SU-DHL-6 (cell line): Measurements from ENCODE around the gene TNMD.

Experiments used
- H2AFZ ChIP-seq: fragments of 200-600 bp; sonication (generic); 2 replicates; pipeline ENCODE4 v1.6.1; 2014; ENCODE audit warnings: low read depth, mild to moderate bottlenecking, moderate library complexity, mixed read lengths, antibody characterized with exemption, low read length; ENCODE audit not compliant: severe bottlenecking
- H3F3A ChIP-seq: fragments of 200-600 bp; shearing (Covaris generic); 2 replicates; pipeline ENCODE4 v1.6.0; 2016; ENCODE audit warnings: antibody characterized with exemption, mild to moderate bottlenecking; ENCODE audit not compliant: insufficient read depth
- H3K27ac ChIP-seq: fragments of 200-600 bp; sonication (generic); 2 replicates; pipeline ENCODE4 v1.5.1; 2016; ENCODE audit warnings: low read depth, mild to moderate bottlenecking, low read length, moderate library complexity, mixed read lengths
- H3K27me3 ChIP-seq: fragments of 200-600 bp; sonication (generic), shearing (Covaris generic); 2 replicates; pipeline ENCODE4 v1.6.0; 2014; ENCODE audit warnings: mild to moderate bottlenecking, low read length
- H3K36me3 ChIP-seq: fragments of 200-600 bp; sonication (generic); 2 replicates; pipeline ENCODE4 v1.6.1; 2014; ENCODE audit warnings: mild to moderate bottlenecking, low read length, mixed read lengths
- H3K4me2 ChIP-seq: fragments of 300-600, 200-600 bp; shearing (Covaris generic), sonication (generic); 2 replicates; pipeline ENCODE4 v1.6.0; 2014; ENCODE audit warnings: low read length, low read depth, mild to moderate bottlenecking; ENCODE audit not compliant: poor library complexity, severe bottlenecking
- H3K4me3 ChIP-seq: fragments of 200-600 bp; sonication (generic); 2 replicates; pipeline ENCODE4 v1.5.1; 2014; ENCODE audit warnings: antibody characterized with exemption, low read length, mild to moderate bottlenecking, mixed read lengths; ENCODE audit not compliant: insufficient read depth, poor library complexity, severe bottlenecking
- H3K79me2 ChIP-seq: fragments of 200-600 bp; sonication (generic); 2 replicates; pipeline ENCODE4 v1.6.1; 2014; ENCODE audit warnings: mild to moderate bottlenecking, low read length, moderate library complexity; ENCODE audit not compliant: insufficient read depth
- H3K9ac ChIP-seq: fragments of 200-600 bp; sonication (generic); 2 replicates; pipeline ENCODE4 v1.7.0; 2014; ENCODE audit warnings: mild to moderate bottlenecking, low read length
- H3K9me2 ChIP-seq: fragments of 200-600 bp; sonication (generic); replicated peaks from 2 replicates; pipeline ENCODE4 v1.6.1; 2014; ENCODE audit warnings: low read length; ENCODE audit not compliant: insufficient read depth
- H3K9me3 ChIP-seq: fragments of 200-600 bp; sonication (generic); 2 replicates; pipeline ENCODE4 v1.6.1; 2014; ENCODE audit warnings: low read length, mixed read lengths; ENCODE audit not compliant: insufficient read depth
- H4K20me1 ChIP-seq: fragments of 200-600 bp; sonication (generic); 2 replicates; pipeline ENCODE4 v1.6.1; 2014; ENCODE audit warnings: low read depth, mild to moderate bottlenecking, antibody characterized with exemption, low read length, moderate library complexity, mixed read lengths
- EZH2phosphoT487 ChIP-seq: fragments of 200-600 bp; sonication (generic), shearing (Covaris generic); conservative IDR thresholded peaks from 2 replicates; pipeline ENCODE4 v1.6.1; 2018; ENCODE audit warnings: mild to moderate bottlenecking, antibody characterized with exemption, low read length, moderate library complexity, mixed read lengths
- TF ChIP-seq, protein P1 (sequence below): fragments of 200-600 bp; sonication (generic); IDR thresholded peaks from one replicate; pipeline ENCODE4 v1.5.1; 2017; ENCODE audit warnings: antibody characterized with exemption, mild to moderate bottlenecking, low read length, moderate library complexity; ENCODE audit not compliant: insufficient read depth, poor library complexity, severe bottlenecking

TNMD gene

DNA sequence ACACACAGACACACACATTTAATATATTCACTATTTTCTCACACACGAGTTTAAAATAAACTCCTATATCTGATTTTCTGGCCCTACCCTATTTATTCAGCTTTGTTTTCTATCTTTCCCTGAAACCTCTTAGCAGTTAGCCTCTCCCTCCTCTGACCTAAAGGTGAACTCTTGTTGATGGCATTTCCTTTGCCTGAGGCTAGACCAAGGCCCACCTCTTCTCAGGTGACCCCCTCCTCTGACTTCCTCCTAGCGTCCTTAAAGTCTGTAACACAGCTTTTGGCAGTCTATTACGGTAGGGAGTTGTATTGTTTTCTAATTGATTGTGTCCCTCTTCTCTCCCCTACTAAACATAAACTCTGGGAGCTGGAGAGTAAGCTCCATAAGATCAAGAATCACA lies 57.6 kb downstream of the TNMD start:
- Histone ChIP-seq H3K36me3 (no peaks in the 10 kb centered on the region), H3K9me2 (no peaks in the 10 kb centered on the region), H3F3A (no peaks in the 10 kb centered on the region), H3K4me3 (no peak overlapping the region), H3K4me2 (no peak overlapping the region), H4K20me1 (no peaks in the 10 kb centered on the region), H3K9ac (no peak overlapping the region), H3K27me3 (no peaks in the 10 kb centered on the region), H3K9me3 (no peaks in the 10 kb centered on the region), H3K79me2 (no peaks in the 10 kb centered on the region), H3K27ac (no peak overlapping the region), H2AFZ (no peak overlapping the region)
- TF ChIP-seq EZH2phosphoT487: no peak
- TF ChIP-seq, protein P1, sequence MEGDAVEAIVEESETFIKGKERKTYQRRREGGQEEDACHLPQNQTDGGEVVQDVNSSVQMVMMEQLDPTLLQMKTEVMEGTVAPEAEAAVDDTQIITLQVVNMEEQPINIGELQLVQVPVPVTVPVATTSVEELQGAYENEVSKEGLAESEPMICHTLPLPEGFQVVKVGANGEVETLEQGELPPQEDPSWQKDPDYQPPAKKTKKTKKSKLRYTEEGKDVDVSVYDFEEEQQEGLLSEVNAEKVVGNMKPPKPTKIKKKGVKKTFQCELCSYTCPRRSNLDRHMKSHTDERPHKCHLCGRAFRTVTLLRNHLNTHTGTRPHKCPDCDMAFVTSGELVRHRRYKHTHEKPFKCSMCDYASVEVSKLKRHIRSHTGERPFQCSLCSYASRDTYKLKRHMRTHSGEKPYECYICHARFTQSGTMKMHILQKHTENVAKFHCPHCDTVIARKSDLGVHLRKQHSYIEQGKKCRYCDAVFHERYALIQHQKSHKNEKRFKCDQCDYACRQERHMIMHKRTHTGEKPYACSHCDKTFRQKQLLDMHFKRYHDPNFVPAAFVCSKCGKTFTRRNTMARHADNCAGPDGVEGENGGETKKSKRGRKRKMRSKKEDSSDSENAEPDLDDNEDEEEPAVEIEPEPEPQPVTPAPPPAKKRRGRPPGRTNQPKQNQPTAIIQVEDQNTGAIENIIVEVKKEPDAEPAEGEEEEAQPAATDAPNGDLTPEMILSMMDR: no peak

DNA sequence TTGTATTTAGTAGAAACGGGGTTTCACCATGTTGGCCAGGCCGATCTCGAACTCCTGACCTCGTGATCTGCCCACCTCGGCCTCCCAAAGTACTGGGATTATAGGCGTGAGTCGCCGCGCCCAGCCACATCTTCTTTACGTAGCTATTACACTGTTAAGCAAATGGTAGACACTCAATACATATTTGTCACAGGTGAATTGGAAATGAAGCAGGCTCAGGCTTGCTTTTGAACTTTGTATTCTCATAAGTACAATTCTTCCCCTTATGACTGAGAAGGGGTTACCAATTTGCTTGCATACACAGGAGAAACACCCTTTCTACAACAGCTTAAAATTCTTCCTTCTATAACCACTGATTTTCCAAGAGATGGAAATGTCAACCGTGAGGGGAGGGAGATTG lies 58.5 kb downstream of the TNMD start:
- TF ChIP-seq EZH2phosphoT487: no peak
- TF ChIP-seq, protein P1: no peak
- Histone ChIP-seq H3K9me2 (no peaks in the 10 kb centered on the region), H3K4me2 (no peak overlapping the region), H3K9me3 (no peaks in the 10 kb centered on the region), H4K20me1 (no peaks in the 10 kb centered on the region), H3K4me3 (no peak overlapping the region), H3K36me3 (no peaks in the 10 kb centered on the region), H3K79me2 (no peaks in the 10 kb centered on the region), H3K27me3 (no peaks in the 10 kb centered on the region), H3F3A (no peaks in the 10 kb centered on the region), H2AFZ (no peak overlapping the region), H3K27ac (no peak overlapping the region), H3K9ac (no peak overlapping the region)

DNA sequence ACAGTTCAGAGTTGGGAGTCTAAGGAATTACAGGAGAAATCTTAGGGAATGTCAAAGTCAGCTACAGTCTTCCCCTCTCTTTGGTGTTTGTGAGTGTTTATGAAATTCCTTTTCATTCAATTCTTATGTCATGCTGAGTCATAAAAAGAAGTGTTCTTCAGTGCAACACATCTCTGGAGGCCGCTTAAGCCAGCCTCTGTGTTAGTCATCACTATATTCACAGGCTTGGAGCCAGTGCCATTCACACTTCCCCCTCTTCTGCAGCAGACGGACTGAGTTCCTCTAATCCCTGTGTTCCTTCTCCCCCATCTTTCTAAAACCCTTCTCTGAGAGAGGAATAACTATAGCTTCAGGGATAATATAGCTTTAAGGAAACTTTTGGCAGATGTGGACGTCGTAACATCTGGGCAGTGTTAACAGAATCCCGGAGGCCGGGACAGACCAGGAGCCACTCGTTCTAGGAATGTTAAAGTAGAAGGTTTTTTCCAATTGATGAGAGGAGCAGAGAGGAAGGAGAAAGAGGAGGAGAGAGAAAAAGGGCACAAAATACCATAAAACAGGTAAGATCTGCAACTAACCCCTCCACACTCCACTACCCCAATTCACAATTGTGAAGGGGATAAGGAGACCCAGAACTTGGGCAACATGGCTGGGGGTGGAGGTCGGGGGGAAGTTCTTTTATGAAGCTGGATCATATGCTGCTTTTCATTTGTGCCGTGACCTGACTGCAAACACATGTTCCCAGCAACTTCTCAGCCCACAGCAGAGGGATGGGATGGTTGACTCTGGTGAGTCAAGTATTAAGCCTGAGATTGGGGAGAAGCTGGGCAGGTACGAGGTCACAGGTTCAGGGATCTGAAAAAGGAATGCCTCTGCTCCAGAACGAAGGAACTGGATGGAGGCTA lies 59.5 kb downstream of the TNMD start, which contains the start of gene SRPX2:
TSS of gene SRPX2 (plus strand) at position 244 of the 905 bp plus-strand sequence. CDS start 2,124 bp downstream, outside the sequence.
- Histone ChIP-seq H3K36me3 (no peaks in the 10 kb centered on the region), H3K27me3 (no peaks in the 10 kb centered on the region), H3K9ac (no peak within 1 kb of the TSS), H3F3A (no peaks in the 10 kb centered on the region), H4K20me1 (no peaks in the 10 kb centered on the region), H3K4me2 (no peak within 1 kb of the TSS), H3K79me2 (no peaks in the 10 kb centered on the region), H3K27ac (no peak within 1 kb of the TSS), H3K4me3 (no peak within 1 kb of the TSS), H3K9me3 (no peaks in the 10 kb centered on the region), H3K9me2 (no peaks in the 10 kb centered on the region), H2AFZ (no peak within 1 kb of the TSS)
- TF ChIP-seq EZH2phosphoT487: no peak
- TF ChIP-seq, protein P1: no peak
